Keratinocyte (primary cell): ENCODE measurements around the gene HOXC6.

ENCODE experiments used
- CTCF ChIP-seq, 3 experiments: IDR thresholded peaks in 1 of 3; conservative IDR thresholded peaks in 1 of 3; optimal IDR thresholded peaks in 1 of 3; 2 replicates in 2 of 3; 3 replicates in 1 of 3; pipeline versions ENCODE3 to v1.5.1; 2011; ENCODE audit warnings: low read length in 3 of 3, mild to moderate bottlenecking in 3 of 3, moderate library complexity in 2 of 3, control low read depth in 1 of 3, inconsistent platforms in 1 of 3; ENCODE audit not compliant: insufficient read depth in 2 of 3; ENCODE audit errors: extremely low read depth in 1 of 3
- EZH2 ChIP-seq: IDR thresholded peaks from one replicate; pipeline ENCODE4 v1.6.1; 2012; ENCODE audit warnings: inconsistent platforms, mild to moderate bottlenecking, low read length, moderate library complexity

- no peak for TF ChIP-seq CTCF (optimal IDR thresholded peaks at IDR 0.05 in 1 of 3, IDR thresholded peaks at IDR 0.05 in 1 of 3, conservative IDR thresholded peaks at IDR 0.05 in 1 of 3; ENCODE audit: extremely low read depth in 1 of 3, insufficient read depth in 2 of 3, low read length in 3 of 3)
- TF ChIP-seq EZH2 = no peak
These were observed 9.7 kb upstream of the HOXC6 start for GRCh38 chr12:54018468-54018984.
